22Rv1 (cell line): ENCODE results near the gene KIAA1210.

Experiments used
- ZFX ChIP-seq: fragments of 450-650 bp; IDR thresholded peaks from 2 replicates; pipeline ENCODE4 v1.6.1; 2017; ENCODE audit warnings: antibody characterized with exemption, borderline replicate concordance
- TF ChIP-seq, protein P1 (sequence below): fragments of 450-650 bp; IDR thresholded peaks from 2 replicates; pipeline ENCODE4 v1.5.1; 2017; ENCODE audit warnings: mild to moderate bottlenecking

DNA sequence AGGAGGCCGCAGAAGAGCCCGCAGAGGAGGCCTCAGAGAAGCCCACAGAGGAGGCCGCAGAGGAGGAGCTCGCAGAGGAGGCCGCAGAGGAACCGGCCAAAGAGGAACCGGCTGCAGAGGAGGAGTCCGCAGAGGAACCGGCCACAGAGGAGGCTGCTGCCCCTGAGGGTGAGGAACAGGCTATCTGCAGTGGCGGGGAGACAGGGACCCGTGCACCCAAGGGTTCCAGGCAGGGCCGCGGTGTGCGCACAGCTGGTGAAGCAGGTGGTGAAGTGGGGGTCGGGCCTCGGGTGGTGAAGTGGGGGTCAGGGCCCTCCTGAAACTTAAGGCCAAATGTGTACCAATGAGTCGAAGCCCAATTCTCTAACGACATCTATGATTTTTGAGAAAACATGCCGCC, 53.7 kb downstream of the KIAA1210 start:
- TF ChIP-seq, protein P1, sequence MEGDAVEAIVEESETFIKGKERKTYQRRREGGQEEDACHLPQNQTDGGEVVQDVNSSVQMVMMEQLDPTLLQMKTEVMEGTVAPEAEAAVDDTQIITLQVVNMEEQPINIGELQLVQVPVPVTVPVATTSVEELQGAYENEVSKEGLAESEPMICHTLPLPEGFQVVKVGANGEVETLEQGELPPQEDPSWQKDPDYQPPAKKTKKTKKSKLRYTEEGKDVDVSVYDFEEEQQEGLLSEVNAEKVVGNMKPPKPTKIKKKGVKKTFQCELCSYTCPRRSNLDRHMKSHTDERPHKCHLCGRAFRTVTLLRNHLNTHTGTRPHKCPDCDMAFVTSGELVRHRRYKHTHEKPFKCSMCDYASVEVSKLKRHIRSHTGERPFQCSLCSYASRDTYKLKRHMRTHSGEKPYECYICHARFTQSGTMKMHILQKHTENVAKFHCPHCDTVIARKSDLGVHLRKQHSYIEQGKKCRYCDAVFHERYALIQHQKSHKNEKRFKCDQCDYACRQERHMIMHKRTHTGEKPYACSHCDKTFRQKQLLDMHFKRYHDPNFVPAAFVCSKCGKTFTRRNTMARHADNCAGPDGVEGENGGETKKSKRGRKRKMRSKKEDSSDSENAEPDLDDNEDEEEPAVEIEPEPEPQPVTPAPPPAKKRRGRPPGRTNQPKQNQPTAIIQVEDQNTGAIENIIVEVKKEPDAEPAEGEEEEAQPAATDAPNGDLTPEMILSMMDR, result no peak
- TF ChIP-seq ZFX, result no peak
